COLO668 (cell line): ENCODE measurements around the gene SNRNP25.
"Not testable (repeated sequence)": the region's sequence is repeated elsewhere in the genome, so short reads cannot be mapped to it uniquely, and the experiment has no call there.

Experiments used
- DNase-seq: peaks from one replicate; lab custom pipeline; 2025; ENCODE audit not compliant: unreplicated experiment; lab: John Stamatoyannopoulos, UW

Gene SNRNP25

DNA sequence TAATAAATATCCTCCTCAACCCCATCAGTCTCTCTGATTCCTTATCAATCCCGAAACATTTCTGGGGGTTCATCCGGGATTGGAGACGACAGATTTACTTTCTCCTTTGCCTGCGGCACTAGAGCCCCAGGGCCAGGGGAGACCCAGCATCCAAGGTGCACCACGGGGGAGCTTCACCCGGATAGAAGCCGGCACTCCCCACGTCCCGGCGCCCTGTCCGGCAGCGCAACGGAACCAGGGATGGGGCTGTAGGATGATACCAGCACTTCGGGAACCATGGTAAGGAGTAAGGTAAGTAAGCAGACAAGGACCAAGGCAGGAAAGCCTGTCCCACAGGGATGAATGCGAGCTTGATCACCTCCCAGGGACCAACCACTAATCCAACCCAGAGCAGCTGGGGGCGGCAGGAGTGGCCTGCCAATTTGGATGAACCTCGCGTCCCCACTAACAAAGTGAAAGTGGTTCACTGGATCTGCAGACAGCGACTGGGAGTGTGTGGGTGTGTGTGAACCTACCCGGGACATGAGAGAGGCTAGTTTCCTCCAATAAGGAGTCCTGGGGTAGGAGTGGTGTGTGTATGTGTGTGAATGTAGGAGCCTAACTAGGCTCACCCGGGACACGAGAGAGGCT lies 12.1 kb upstream of the SNRNP25 start:
- no peak for DNase-seq

- DNase-seq, result no peak
Observed at GRCh38 chr16:42069-42457, 11.6 kb upstream of the SNRNP25 start.

- DNase-seq, result no peak
Observed at GRCh38 chr16:42691-43090, 10.9 kb upstream of the SNRNP25 start.

DNA sequence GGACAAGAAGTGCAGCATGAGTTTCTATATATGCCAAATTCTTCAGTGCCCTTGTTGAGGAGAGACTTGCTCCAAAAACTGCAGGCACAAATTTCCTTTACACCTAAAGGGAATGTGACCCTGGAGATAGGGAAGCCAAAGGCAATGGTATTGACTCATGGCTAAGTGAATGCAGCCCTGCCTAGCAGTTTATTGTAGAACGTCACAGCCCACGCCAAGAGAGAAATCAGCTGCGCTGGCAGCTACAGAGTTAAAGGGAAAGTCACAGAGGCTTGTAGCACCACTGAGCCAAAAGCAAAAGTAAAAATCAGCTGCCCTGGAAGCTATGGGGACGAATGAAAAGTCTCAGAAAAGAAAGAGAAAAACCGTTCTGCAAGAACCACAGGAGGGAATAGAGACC lies 10.3 kb upstream of the SNRNP25 start:
- DNase-seq, result no peak

GRCh38 chr16:44655-45054 lies 9.0 kb upstream of the SNRNP25 start:
- no peak for DNase-seq

DNA sequence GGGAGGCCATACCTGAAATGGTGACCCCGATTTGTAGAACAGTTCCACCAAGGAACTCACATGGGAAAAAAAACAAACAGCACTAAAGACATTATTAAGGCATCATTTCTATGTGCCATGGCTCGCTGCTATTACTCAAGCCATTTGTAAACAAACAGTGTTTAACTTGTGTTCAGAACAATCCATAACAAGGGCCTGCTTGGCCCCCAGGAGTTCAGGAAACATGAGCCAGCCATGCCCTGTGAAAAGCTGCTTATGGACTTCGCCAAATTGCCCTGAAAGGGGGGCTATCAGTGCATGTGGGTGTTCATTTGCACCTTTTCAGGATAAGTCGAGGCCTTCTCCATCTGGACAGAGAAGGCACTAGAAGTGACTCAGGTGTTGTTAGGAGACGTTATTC lies 8.2 kb upstream of the SNRNP25 start:
- peak; percentile 37 for DNase-seq

GRCh38 chr16:46510-46909 lies 7.1 kb upstream of the SNRNP25 start:
- not testable (repeated sequence) for DNase-seq

DNA sequence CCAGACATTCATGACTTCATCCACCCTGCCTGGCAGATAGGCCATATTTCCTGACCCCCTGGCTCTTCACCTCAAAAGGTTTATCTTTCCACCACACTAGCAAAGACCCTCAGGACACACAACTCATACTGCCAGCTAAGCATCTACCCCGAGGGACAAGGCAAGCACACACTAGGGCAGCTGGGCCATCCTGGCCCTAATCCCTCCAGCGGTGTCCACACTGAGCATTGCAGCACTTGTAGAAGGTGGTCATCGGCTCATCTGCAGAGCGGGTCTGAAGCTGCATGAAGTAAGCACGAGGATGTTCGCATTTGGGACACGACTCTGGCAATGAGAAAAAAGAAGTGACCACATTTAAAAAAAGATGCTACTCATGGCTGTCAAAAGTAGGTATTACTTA lies 6.4 kb upstream of the SNRNP25 start:
- no peak for DNase-seq

GRCh38 chr16:50769-51591 lies 2.6 kb upstream of the SNRNP25 start:
- no peak for DNase-seq

GRCh38 chr16:54237-54581 lies 581 bp downstream of the SNRNP25 start:
- DNase-seq, result no peak

- DNase-seq, result no peak
Observed at GRCh38 chr16:55571-56136, 2.0 kb downstream of the SNRNP25 start.

DNA sequence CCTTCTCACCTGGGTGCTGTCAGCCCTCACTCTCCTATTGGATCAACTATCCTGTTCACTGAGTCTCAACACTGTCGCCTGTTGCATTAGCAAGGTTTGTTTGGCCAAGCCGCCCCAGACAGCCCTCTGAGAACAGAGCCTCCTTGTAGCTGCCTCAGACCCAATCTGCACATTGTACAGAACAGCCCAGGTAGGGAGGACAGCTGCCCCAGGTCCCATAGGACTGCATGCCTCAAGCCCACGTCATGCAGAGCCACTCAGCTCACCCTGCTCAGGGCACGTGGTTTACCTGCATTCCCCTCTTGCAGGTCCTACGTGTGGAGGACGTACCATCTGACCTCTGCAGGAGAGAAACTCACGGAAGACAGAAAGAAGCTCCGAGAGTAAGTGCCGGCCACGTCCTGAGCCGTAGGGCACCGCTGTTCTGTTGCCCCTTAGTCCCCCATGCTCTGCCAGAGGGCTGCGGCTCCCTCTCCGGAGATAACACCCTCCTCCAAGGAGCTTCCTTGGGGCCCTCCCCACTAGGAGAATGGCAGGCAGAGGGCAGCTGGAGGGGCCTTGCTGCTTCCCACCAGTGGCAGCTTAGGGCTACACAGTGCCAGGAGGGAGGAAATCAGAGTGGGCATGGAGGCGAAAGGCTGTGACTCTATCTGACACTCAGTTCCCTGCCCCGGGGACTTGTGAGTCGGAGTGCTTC lies 2.8 kb downstream of the SNRNP25 start:
- no peak for DNase-seq

DNA sequence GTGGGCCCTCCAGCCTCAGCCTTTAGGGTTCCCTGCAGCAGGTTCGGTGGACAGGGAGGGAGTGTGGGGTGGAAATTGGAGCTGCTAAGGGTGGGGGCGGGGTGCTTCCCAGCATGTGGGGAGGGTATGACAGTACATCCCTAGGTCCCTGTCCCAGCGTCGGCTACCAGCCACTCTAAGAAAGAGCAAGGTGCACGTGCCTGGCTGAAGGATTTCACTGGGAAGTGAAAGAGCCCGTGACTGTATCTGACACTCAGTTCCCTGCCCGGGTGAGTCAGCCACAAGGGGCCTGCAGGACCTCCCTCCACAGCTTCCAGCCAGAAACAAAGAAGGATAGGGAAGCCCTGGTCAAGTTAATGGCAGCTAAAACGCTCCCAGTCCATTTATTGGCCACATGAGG lies 4.1 kb downstream of the SNRNP25 start:
- DNase-seq, result no peak

DNA sequence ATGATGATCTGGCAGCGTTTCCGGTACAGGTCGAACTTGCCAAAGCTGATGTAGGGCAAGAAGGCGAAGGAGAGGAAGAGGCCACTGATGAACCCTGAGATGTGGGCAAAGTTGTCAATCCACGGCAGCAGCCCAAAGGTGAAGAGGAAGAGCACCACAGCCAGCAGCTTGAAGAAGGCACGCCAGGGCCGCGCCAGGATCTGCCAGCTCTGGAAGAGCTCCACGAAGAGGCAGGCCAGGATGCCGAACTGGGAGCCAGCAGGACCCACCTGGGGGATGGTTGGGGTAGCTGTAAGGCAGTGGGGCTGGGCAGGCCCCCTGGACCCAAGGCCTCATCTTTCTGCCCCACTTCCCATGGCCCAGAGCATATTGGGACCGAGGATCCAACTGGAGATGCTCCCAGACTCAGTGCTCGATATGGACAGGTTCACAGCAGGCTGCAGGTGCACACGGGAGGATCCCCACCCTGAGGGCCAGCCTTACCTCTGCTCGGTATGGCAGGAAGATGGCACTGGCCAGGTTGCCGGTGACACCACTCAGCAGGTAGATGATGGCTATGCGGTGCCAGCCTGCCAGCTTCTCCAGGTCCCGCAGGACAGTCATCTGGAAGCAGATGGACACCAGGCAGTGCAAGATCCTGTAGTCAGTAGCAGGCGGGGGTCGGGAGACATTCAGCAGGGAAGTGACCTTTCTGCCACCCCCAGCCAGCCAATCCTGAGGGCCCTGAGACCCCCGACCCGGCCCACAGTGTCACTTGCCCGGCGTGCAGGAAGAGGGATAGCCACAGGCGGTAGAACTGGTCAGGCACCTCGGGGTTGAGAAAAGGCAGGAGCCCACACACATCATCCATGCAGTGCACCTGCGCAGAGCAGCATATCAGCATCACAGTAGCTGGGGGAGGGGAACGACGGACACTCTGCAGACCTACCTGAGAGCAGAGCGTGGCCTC lies 5.1 kb downstream of the SNRNP25 start:
- DNase-seq, result no peak

DNA sequence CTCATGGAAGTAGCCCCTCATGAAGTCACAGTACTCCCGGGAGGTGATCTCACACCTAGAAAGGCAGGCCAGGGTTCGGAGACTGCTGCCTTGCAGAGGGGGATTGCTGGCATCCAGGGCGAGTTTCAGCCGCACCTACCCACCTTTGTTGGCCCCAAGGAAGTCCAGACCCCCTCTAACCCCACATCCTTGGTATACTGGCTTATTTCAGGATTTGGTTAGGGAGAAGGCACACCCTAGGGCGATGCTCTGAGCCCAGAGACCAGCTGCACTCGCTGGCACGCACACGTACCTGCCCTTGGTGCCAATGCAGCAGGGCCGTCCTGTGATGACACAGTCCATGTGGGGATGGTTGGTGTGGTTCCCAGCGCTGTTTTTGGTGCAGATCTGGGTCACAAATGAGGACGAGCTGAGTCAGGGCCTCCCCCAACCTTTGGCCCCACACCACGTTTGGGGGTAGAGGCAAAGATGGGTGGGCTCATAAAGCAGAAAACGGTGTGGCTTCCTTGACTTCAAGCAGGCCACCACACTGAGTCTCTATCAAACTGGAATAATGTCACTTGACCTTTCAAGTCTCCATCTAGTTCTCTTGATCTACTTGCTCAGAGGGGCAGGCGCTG lies 5.9 kb downstream of the SNRNP25 start:
- no peak for DNase-seq

DNA sequence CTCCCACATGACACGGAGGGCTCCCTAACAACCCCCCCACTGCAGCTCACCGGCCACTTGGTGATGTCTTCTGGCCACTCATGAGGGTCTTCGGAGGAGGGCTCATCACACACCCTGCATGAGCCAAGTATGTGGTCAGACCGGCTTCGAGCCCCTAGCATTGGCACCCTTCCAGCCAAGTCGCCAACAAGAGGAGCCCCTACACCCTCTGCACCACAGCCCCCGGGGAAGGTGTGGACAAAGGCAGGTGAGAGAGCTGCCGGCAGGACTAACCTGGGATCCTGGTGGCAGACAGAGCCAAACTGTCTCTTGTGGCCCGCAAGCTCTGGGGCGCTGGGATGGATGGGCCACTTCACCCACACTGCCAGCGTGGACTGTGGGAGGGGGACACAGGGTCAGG lies 6.5 kb downstream of the SNRNP25 start:
- no peak for DNase-seq

DNA sequence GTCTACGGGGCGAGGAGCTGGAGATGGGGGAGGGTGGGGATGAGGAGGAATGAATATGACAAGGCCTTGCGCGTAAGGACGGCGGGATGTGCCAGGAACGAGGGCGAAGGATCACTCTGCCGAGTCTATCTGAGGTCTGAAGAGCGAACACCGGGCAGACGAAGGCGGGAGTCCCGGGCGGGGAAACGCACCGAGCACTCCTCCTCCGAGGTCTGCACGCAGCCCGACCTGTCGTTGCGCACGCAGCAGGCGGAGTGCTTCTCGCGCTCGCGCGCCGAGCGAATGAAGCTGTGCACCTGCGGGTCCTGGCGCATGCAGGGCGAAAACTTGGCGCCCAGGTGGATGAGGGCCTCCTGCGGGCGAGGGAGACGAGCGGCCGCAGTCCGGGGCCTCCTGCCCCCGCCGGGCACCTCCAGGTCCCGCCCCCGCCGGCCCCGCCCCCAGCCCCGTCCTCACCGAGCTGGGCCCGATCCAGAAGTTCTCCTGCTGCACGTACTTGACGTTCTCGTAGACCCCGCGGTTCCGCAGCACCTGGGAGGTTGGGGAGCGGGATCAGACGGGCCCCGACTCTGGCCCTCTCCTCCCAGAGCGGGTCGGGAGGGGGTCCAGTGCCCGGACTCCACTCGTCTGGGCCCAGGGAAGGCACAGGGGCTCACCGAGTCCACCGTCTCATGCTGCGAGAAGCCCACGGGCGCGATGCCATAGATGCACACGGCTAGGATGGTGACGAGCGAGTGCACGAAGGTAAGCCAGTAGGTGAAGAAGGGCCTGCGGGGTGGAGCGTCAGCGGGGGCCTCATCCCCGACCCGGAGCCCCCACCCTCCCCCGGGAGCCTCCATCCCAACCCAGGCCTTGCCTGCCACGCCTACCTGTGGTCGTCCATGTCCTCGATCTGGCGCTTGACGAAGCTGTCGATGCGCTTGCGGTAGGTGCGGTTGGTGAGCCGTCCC lies 7.6 kb downstream of the SNRNP25 start:
- DNase-seq, result no peak

GRCh38 chr16:61879-62281 lies 8.3 kb downstream of the SNRNP25 start:
- DNase-seq, result no peak

GRCh38 chr16:62283-62967 lies 8.8 kb downstream of the SNRNP25 start:
- DNase-seq, result no peak
